Erythroblast (primary cell): ENCODE data around the gene MSI2.

ENCODE experiments used
- GATA1 ChIP-seq: IDR thresholded peaks from 2 replicates; pipeline ENCODE4 v1.6.1; 2011; ENCODE audit warnings: low read depth, mild to moderate bottlenecking, control low read depth, low read length, moderate library complexity
- POLR2A ChIP-seq: IDR thresholded peaks from 2 replicates; pipeline ENCODE4 v1.6.1; 2011; ENCODE audit warnings: mild to moderate bottlenecking, low read length

DNA sequence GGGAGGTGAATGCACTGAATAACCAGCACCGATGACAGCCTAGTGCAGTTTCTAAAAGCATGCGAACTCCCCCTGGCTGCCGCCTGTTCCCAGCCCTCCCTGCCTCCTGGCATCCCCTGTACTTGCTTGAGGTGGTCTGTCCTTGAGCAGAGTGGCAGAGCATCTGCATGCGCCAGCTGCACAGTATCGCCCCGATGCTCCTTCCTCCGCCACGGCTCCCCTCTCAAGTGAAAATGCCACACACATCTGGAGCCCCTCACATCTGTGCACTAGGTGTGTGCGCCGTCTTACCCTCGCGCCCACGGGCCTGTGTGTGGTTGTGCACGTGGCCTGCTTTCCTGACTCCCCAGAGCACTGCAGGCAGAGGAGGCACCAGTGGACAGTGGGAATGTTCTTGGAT is 376.9 kb downstream of the MSI2 start:
- TF ChIP-seq POLR2A (no peak), GATA1 (no peak)
